NOMO-1 treated with dmso at 0.1 percent for 144 hours (cell line): ENCODE results near the gene SDR39U1.
"Not testable (repeated sequence)": the region's sequence is repeated elsewhere in the genome, so short reads cannot be mapped to it uniquely, and the experiment has no call there.

Experiments used
- DNase-seq: peaks from one replicate; lab custom pipeline; 2025; ENCODE audit not compliant: unreplicated experiment; lab: John Stamatoyannopoulos, UW

The SDR39U1 gene, protein sequence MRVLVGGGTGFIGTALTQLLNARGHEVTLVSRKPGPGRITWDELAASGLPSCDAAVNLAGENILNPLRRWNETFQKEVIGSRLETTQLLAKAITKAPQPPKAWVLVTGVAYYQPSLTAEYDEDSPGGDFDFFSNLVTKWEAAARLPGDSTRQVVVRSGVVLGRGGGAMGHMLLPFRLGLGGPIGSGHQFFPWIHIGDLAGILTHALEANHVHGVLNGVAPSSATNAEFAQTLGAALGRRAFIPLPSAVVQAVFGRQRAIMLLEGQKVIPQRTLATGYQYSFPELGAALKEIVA

DNA sequence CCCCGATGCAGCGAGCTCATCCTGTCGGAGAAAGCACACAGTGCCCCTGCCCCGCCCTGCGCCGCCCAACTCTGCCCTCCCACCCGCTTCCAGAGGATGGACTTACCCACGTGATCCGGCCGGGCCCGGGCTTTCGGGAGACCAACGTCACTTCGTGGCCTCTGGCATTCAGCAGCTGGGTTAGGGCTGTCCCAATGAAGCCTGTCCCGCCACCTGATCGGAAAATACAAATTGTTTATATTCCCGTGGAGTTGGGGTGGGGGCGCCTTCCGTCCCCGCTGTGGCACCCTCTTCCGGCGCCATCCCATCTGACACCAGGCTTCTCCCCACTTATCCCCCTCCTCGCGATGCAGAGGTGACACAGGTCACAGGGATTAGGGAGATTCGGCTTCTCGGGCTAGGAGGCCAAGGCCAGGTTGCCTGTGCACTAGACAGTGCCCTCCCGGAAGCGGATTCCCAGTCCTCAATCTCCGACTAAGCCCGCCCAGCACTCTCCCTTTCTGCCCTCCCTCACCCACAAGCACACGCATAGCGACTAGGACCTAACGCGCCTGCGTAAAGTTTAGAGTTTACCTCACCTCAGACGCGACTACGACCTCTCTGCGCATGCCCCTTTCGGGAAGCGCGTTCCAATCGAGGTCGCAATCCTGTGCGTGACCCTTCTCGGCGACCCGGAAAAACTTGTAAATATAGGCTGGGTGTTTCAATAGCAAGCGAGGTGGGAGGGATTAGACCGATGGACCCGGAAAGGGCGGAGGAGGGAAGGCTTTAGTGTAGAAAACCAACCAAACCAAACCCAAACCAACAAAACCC lies at the start of gene SDR39U1:
Gene SDR39U1 (minus strand): TSS at position 537 of the 813 bp plus-strand sequence. CDS start 7 bp downstream, at position 530.
- peak; percentile 99 for DNase-seq

DNA sequence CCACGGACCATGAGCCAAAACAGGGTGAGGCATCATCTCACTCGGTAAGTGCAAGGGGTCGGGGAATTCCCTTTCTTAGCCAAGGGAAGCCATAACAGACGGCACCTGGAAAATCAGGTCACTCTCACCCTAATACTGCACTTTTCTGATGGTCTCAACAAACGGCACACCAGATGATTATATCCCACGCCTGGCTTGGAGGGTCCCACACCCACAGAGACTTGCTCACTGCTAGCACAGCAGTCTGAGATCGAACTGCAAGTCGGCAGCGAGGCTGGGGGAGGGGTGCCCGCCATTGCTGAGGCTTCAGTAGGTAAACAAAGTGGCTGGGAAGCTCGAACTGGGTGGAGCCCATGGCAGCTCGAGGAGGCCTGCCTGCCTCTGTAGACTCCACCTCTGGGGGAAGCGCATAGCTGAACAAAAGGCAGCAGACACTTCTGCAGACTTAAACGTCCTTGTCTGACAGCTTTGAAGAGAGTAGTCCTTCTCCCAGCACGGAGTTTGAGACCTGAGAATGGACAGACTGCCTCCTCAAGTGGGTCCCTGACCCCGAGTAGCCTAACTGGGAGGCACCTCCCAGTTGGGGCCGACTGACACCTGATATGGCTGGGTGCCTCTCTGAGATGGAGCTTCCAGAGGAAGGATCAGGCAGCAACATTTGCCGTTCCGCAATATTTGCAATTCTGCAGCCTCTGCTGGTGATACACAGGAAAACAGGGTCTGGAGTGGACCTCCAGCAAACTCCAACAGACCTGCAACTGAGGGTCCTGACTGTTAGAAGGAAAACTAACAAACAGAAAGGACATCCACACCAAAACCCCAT lies 49.2 kb upstream of the SDR39U1 start:
- DNase-seq = not testable (repeated sequence)

DNA sequence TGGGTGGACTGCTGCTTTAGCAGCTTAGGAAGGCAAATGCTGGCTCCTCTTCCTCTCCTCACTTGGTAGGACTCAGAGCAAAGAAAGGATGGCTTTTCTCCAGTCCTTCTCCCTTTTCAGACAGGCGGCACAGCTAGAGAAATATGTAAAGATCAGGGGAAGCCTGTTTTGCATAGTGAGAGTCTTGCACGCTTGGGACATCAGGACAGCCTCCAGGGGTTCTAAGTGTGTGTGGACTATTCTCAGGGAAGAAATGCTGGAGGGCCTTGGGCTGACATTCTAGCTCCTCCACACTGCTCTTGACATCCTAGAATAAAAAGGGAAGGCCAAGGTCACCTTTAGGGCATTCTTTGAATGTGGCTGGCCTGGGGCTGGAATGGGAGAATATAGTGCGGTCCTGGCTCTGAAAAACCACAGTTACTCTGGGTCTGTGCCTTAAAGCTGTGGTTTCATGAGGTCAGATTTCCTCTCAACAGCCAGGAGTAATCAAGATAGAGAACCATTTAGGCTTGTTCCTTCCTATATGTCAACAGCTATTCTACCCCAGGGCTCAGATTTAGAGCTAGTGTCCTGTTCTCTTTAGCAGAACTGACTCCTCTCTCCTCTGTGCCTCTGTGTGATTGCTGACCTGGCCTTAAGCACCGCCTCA lies 41.2 kb upstream of the SDR39U1 start:
- DNase-seq = peak; percentile 73

DNA sequence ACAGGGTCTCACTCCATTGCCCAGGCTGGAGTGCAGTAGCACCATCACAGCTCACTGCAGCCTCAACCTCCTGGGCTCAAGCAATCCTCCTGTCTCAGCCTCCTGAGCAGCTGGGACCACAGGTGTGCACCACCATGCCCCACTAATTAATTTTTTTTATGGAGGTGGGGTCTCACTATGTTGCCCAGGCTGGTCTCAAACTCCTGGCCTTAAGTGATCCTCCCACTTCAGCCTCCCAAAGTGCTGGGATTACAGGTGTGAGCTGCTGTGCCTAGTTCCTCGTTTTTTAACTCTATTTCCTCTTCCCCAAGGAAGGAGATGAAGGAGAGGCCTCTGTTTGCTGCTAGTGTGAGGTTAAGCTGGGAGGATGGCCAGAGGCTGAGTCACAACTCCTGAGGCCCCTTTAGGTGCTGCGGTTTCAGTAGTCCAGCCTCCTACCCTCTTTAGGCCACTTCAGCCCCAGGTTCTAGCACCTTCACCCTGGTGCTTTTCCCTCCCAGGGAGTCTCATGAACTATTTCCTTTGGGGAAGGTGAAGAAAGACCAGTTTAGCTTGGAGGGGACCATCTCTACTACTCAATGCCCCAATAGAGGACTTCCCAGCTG lies 40.2 kb upstream of the SDR39U1 start:
- peak; percentile 10 for DNase-seq

- DNase-seq = peak; percentile 14
Observed at GRCh38 chr14:24481622-24482324, 39.2 kb upstream of the SDR39U1 start.

GRCh38 chr14:24479999-24480398 lies 37.4 kb upstream of the SDR39U1 start:
- DNase-seq = not testable (repeated sequence)

DNA sequence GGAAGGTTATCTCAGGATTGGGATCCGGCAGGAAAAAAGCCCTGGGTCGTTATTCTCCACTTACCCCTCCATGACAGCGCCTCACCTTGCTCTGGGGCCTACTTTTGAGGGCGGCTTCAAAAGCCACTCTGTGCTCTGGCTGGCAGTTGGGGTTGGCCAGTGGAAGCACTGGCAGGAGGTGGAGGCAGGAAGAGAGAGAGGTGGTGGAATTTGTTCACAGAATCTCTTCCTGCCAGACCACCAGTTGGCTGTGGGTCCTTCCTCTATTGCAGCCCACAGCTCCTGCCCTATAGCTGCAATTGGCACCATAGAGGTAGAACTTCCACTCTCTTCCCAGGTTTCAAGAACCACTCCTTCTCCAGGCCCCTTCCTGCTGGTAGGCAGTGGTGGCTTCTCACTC lies 32.7 kb upstream of the SDR39U1 start:
- no peak for DNase-seq

GRCh38 chr14:24473211-24473610 lies 30.6 kb upstream of the SDR39U1 start:
- no peak for DNase-seq

GRCh38 chr14:24470450-24470849 lies 27.9 kb upstream of the SDR39U1 start:
- DNase-seq = not testable (repeated sequence)

DNA sequence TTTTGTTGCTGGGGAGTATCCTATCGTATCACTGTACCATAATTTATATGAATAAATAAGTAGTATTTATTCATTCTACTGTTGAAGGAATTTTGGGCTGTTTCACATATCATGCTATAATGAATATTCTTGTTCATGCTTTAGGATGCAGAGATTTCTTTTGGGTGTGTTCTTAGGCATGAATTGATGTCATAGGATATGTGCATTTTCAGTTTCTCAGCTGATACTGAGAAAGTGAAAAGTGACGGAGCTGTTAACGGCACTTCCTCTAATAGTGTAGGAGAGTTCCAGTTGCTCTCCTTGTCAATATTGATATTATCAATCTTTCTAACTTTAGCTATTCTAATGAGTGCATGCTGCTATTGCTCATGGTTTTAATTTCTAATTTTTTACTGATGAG lies 23.2 kb upstream of the SDR39U1 start:
- DNase-seq = no peak

DNA sequence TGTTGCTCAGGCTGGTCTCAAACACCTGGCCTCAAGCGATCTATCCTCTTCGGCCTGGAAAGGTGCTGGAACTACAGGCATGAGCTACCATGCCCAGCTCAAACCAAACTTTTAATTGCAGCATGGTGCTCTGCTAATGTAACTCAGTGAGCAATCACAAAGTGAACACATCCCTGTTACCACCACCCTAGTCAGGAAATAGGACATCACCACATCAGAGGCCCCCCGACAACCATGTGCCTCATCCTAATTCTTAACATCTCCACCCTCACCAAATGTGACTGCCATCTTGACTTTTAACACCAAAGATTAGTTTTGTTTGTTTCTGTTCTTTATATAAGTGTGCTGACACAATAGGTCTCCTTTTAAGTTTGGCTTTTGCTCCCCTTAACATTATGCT lies 22.8 kb upstream of the SDR39U1 start:
- DNase-seq = no peak

GRCh38 chr14:24463884-24464785 lies 21.6 kb upstream of the SDR39U1 start:
- DNase-seq = no peak

- no peak for DNase-seq
Observed at GRCh38 chr14:24463017-24463883, 20.7 kb upstream of the SDR39U1 start.

GRCh38 chr14:24461336-24461735 lies 18.8 kb upstream of the SDR39U1 start:
- no peak for DNase-seq

DNA sequence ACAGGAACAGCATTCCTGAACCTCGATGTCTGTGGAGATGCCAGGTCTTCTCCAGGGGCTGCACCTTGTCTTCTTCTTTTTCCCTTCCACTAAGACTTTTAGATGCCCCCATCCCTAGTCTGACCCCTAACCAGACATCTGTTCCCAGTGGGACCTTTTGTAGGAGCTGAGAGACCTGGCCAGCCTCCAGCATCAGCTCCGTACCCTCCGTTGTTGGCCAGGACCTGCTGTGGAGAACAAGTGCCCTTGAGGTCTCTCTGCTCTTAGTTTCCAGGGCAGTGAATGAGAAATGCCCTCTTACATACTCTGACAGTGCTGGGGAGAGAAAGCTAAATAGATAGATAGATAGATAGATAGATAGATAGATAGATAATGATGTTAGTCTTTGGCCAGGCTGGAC lies 16.8 kb upstream of the SDR39U1 start:
- DNase-seq = no peak

- DNase-seq = no peak
Observed at GRCh38 chr14:24458736-24459135, 16.2 kb upstream of the SDR39U1 start.

DNA sequence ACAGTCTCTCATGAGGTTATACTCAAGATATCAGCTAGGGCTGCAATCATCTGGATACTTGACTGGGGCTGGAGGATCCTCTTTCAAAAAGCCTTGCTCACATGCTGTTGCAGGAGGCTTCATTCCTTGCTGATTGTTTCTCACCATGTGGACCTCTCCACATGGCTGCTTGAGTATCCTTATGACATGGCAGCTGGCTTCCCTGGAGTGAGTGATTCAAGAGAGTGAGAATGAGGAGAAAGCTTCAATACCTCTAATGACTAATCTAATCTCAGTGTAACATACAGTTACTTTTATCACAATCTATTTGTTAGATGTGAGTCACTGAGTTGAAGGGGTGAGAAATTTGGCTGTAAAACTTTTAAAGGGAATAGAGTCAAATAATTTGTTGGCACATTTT lies 14.4 kb upstream of the SDR39U1 start:
- no peak for DNase-seq

GRCh38 chr14:24450828-24451227 lies 8.3 kb upstream of the SDR39U1 start:
- DNase-seq = not testable (repeated sequence)
